ENCODE measurements around the gene C5orf63.
"Not testable (repeated sequence)": the region's sequence is repeated elsewhere in the genome, so short reads cannot be mapped to it uniquely, and the experiment has no call there.

The C5orf63 gene

GRCh38 chr5:127005282-127005681 is 68.0 kb downstream of the C5orf63 start:
- DNase-seq = not testable (repeated sequence)

- no peak for DNase-seq
These were observed 68.6 kb downstream of the C5orf63 start for GRCh38 chr5:127004721-127005120.

GRCh38 chr5:127003798-127004495 is 69.4 kb downstream of the C5orf63 start:
- no peak for DNase-seq

GRCh38 chr5:127002390-127002789 is 70.9 kb downstream of the C5orf63 start:
- no peak for DNase-seq

GRCh38 chr5:127001621-127002296 is 71.5 kb downstream of the C5orf63 start:
- DNase-seq = no peak

Data from activated CD4-positive, alpha-beta T cell treated with anti-CD3 and anti-CD28 coated beads for 4 hours (primary cell).